ENCODE data around the gene SEZ6L.

DNA sequence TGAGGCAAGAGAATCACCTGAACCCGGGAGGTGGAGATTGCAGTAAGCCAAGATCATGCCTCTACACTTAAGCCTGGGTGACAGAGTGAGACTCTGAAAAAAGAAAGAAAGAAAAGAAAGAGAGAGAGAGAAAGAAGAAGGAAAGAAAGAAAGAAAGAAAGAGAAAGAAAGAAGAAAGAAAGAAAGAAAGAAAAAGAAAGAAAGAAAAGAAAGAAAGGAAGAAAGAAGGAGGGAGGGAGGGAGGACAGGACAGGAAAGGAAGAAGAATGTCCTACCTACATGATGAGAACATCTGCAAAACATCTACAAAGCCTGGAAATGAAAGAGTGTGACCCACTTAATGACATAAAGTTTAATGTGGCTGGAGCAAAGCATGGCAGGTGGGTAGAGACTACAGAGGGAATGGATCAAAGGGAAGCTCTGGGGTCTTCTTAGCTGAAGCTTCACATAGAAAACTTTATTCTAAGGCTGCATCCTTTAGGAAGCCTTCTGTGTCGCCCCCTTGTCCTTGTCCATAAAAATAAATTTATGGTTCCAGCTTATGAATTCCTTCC is 147.5 kb downstream of the SEZ6L start:
- TF ChIP-seq YY1 (IDR thresholded peaks at IDR 0.05; ENCODE audit: insufficient read depth, insufficient read length) = no peak
- no peak for TF ChIP-seq ZNF274 (IDR thresholded peaks at IDR 0.05; ENCODE audit: low read depth, low read length)
